Keratinocyte (primary cell): ENCODE results near the gene ACAP3. TPM values are rescaled to one million over a fixed set of nuclear protein-coding genes. Genes with fewer than 3 reads are reported as not detected.

ENCODE experiments used
- DNase-seq: peaks from one replicate; pipeline ENCODE4 v3.0.0-alpha.2; 2011; ENCODE audit warnings: low read depth, missing footprints, low spot score
- FAIRE-seq: peaks from 2 replicates; lab custom pipeline; 2011; peaks lifted over from hg19 to GRCh38; lab: Jason Lieb, UNC
- H2AFZ ChIP-seq: 2 replicates; pipeline ENCODE4 v1.6.0; 2012; ENCODE audit warnings: low read length, control low read depth, inconsistent platforms; ENCODE audit not compliant: control insufficient read depth
- H3K27ac ChIP-seq: 2 replicates; pipeline ENCODE4 v1.5.1; 2011; ENCODE audit warnings: low read length; ENCODE audit not compliant: control insufficient read depth, insufficient read depth
- H3K27me3 ChIP-seq: 3 replicates; pipeline ENCODE4 v1.6.0; 2011; ENCODE audit warnings: low read length; ENCODE audit not compliant: control insufficient read depth, insufficient read depth; ENCODE audit errors: extremely low read depth
- H3K36me3 ChIP-seq, 2 experiments: 2 replicates in 1 of 2; 3 replicates in 1 of 2; pipeline ENCODE4 v1.5.1; 2011; ENCODE audit warnings: low read length in 2 of 2, mild to moderate bottlenecking in 1 of 2; ENCODE audit not compliant: control insufficient read depth in 2 of 2, insufficient read depth in 2 of 2; ENCODE audit errors: extremely low read depth in 1 of 2
- H3K4me1 ChIP-seq: 3 replicates; pipeline ENCODE4 v1.5.1; 2011; ENCODE audit warnings: low read length; ENCODE audit not compliant: control insufficient read depth, insufficient read depth; ENCODE audit errors: extremely low read depth
- H3K4me2 ChIP-seq: 3 replicates; pipeline ENCODE4 v1.6.0; 2011; ENCODE audit warnings: low read depth, low read length; ENCODE audit not compliant: control insufficient read depth, insufficient read depth; ENCODE audit errors: extremely low read depth
- H3K4me3 ChIP-seq, 3 experiments: fragments of 200-600 bp in 1 of 3; sonication (generic) in 1 of 3; 2 replicates in 2 of 3; 3 replicates in 1 of 3; pipeline ENCODE4 v1.5.1; 2011 to 2016; ENCODE audit warnings: low read length in 3 of 3, mild to moderate bottlenecking in 3 of 3, control low read depth in 2 of 3, inconsistent platforms in 1 of 3, low read depth in 1 of 3, mixed read lengths in 1 of 3, mixed run types in 1 of 3, moderate library complexity in 1 of 3; ENCODE audit not compliant: control insufficient read depth in 2 of 3, insufficient read depth in 2 of 3; ENCODE audit errors: extremely low read depth in 1 of 3
- H3K79me2 ChIP-seq: 2 replicates; pipeline ENCODE4 v1.6.0; 2012; ENCODE audit warnings: low read length; ENCODE audit not compliant: control insufficient read depth, insufficient read depth
- H3K9ac ChIP-seq: 3 replicates; pipeline ENCODE4 v1.6.0; 2011; ENCODE audit warnings: low read length; ENCODE audit not compliant: control insufficient read depth, insufficient read depth; ENCODE audit errors: extremely low read depth
- H3K9me1 ChIP-seq: 3 replicates; pipeline ENCODE4 v1.6.0; 2011; ENCODE audit warnings: low read length; ENCODE audit not compliant: control insufficient read depth, insufficient read depth; ENCODE audit errors: extremely low read depth
- H3K9me3 ChIP-seq: 2 replicates; pipeline ENCODE4 v1.5.1; 2012; ENCODE audit warnings: low read depth, low read length; ENCODE audit not compliant: control insufficient read depth
- H4K20me1 ChIP-seq: 3 replicates; pipeline ENCODE4 v1.6.0; 2011; ENCODE audit warnings: low read length; ENCODE audit not compliant: control insufficient read depth, insufficient read depth; ENCODE audit errors: extremely low read depth
- EZH2 ChIP-seq: IDR thresholded peaks from one replicate; pipeline ENCODE4 v1.6.1; 2012; ENCODE audit warnings: inconsistent platforms, mild to moderate bottlenecking, low read length, moderate library complexity
- dilution Hi-C: fragments of 300-500 bp; cut with MboI; formaldehyde crosslinking; loops from one replicate; pipeline ENCODE4 v1.7.0; 2020; ENCODE audit warnings: low sequenced_read_pairs; ENCODE audit not compliant: extremely low pct_ligation_motif_present
- polyA plus RNA-seq, 5 experiments: library from polyadenylated mRNA; depleted of rRNA in 3 of 5; stranded (reverse) in 3 of 5; stranded (forward) in 1 of 5; unstranded in 1 of 5; fragments of >200 nt; gene quantifications; 1 replicate in 1 of 5; 2 replicates in 3 of 5; 3 replicates in 1 of 5; pipeline versions ENCODE4 v1.2.1 to v1.2.3, GENCODE V29; 2011 to 2012; ENCODE audit warnings: missing spikeins in 2 of 5, low read depth in 1 of 5, low replicate concordance in 1 of 5
- TF ChIP-seq, protein P1 (sequence below), 3 experiments: IDR thresholded peaks in 1 of 3; conservative IDR thresholded peaks in 1 of 3; optimal IDR thresholded peaks in 1 of 3; 2 replicates in 2 of 3; 3 replicates in 1 of 3; pipeline versions ENCODE3 to v1.5.1; 2011; ENCODE audit warnings: low read length in 3 of 3, mild to moderate bottlenecking in 3 of 3, moderate library complexity in 2 of 3, control low read depth in 1 of 3, inconsistent platforms in 1 of 3; ENCODE audit not compliant: insufficient read depth in 2 of 3; ENCODE audit errors: extremely low read depth in 1 of 3

ACAP3 gene
- polyA plus RNA-seq, 1 donor (not counting 4 experiments of a cell fraction or from before 2014, with no cell fraction given): 17.4 TPM

GRCh38 chr1:1293263-1294249 is 14.2 kb downstream of the ACAP3 start:
- dilution Hi-C loops: no loop called here
- H3K4me1 ChIP-seq: peaks cover 9% of the 10 kb centered on the region

GRCh38 chr1:1292851-1293250 is 14.9 kb downstream of the ACAP3 start:
- H3K9me1 ChIP-seq: no peaks in the 10 kb centered on the region
- H3K27me3 ChIP-seq: peaks cover 5% of the 10 kb centered on the region
- no peak for DNase-seq
- TF ChIP-seq EZH2: no peak
- TF ChIP-seq, protein P1, sequence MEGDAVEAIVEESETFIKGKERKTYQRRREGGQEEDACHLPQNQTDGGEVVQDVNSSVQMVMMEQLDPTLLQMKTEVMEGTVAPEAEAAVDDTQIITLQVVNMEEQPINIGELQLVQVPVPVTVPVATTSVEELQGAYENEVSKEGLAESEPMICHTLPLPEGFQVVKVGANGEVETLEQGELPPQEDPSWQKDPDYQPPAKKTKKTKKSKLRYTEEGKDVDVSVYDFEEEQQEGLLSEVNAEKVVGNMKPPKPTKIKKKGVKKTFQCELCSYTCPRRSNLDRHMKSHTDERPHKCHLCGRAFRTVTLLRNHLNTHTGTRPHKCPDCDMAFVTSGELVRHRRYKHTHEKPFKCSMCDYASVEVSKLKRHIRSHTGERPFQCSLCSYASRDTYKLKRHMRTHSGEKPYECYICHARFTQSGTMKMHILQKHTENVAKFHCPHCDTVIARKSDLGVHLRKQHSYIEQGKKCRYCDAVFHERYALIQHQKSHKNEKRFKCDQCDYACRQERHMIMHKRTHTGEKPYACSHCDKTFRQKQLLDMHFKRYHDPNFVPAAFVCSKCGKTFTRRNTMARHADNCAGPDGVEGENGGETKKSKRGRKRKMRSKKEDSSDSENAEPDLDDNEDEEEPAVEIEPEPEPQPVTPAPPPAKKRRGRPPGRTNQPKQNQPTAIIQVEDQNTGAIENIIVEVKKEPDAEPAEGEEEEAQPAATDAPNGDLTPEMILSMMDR (optimal IDR thresholded peaks at IDR 0.05 in 1 of 3, IDR thresholded peaks at IDR 0.05 in 1 of 3, conservative IDR thresholded peaks at IDR 0.05 in 1 of 3; ENCODE audit: extremely low read depth in 1 of 3, insufficient read depth in 2 of 3, low read length in 3 of 3): no peak
- H2AFZ ChIP-seq: no peak overlapping the region
- H3K4me1 ChIP-seq: peaks cover 9% of the 10 kb centered on the region
- H4K20me1 ChIP-seq: peaks cover 6% of the 10 kb centered on the region
- FAIRE-seq: no peak
- no peak overlapping the region for H3K9ac ChIP-seq
- no peak overlapping the region for H3K4me3 ChIP-seq
- no peak overlapping the region for H3K4me2 ChIP-seq
- H3K79me2 ChIP-seq: no peaks in the 10 kb centered on the region
- dilution Hi-C loops: no loop called here
- no peaks in the 10 kb centered on the region for H3K9me3 ChIP-seq
- no peak overlapping the region for H3K27ac ChIP-seq
- no peaks in the 10 kb centered on the region for H3K36me3 ChIP-seq

More at GRCh38 chr1:1293263-1294249, 14.2 kb downstream of the ACAP3 start:
- TF ChIP-seq, protein P1 (optimal IDR thresholded peaks at IDR 0.05 in 1 of 3, IDR thresholded peaks at IDR 0.05 in 1 of 3, conservative IDR thresholded peaks at IDR 0.05 in 1 of 3; ENCODE audit: extremely low read depth in 1 of 3, insufficient read depth in 2 of 3, low read length in 3 of 3): no peak
- TF ChIP-seq EZH2: no peak
- no peak overlapping the region for H2AFZ ChIP-seq
- H3K4me2 ChIP-seq: no peak overlapping the region
- peaks cover 5% of the 10 kb centered on the region for H3K27me3 ChIP-seq
- no peaks in the 10 kb centered on the region for H3K79me2 ChIP-seq
- H3K4me3 ChIP-seq: no peak overlapping the region
- H3K27ac ChIP-seq: no peak overlapping the region
- H3K9ac ChIP-seq: no peak overlapping the region
- H4K20me1 ChIP-seq: peaks cover 6% of the 10 kb centered on the region
- DNase-seq (no peak), FAIRE-seq (no peak)
- H3K36me3 ChIP-seq: no peaks in the 10 kb centered on the region
- no peaks in the 10 kb centered on the region for H3K9me3 ChIP-seq
- H3K9me1 ChIP-seq: no peaks in the 10 kb centered on the region
